ENCODE results near the gene ZNF215. TPM values are rescaled to one million over a fixed set of nuclear protein-coding genes. Genes with fewer than 3 reads are reported as not detected.
"Not testable (repeated sequence)": the region's sequence is repeated elsewhere in the genome, so short reads cannot be mapped to it uniquely, and the experiment has no call there.

Gene ZNF215
- 10.2 and 11.2 TPM in 2 replicates for total RNA-seq
- long read RNA-seq, transcript ZNF215-201 (7 exons, 3,448 nt): major isoform, 8 of 30 reads
- long read RNA-seq, partial matches to known transcripts: 5 of 30 reads
- long read RNA-seq, other reads (novel, unspliced or antisense): 14 of 30 reads

DNA sequence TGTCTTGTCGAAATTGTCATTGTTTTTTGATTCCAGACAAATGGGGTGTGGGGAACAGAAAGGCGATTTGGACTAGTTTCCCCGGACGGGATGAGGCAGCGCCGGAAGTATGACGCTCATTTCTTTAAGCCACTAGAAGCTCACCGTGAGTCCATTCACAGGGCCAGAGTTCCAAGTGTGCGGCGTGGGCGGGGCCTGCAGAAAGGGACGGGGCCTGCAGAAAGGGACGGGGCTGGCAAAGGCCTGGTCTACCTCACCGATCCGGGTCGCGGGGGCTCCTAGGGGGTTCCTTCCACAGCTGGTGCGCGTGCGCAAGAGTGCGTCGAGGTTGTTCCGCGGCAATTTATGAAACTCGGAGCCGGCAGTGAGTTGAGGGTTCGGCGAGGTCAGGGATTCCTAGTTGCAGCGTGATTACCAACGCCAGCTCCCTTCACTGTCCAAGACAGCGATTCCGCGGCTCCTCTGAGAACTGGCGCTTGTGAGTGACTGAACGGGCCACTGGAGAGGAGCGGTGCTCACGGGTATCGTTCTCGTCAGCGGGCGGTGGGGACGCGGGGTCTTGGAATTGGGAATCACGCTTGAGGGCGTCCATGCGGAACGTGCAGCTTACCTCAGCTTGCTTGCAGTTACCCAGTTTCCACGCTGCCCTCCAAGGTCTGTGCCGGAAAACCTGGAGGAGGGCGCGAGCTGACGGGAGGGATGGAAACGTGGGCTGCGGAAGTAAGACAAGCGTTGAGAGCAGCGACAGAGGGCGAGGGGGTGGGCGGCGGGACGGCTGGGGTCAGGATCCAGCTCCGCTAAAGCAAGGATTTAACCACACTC, at the start of gene ZNF215:
Gene ZNF215 (plus strand): TSS at position 219 of the 822 bp plus-strand sequence. CDS start 5,847 bp downstream, outside the sequence.
- H3K4me3 Mint-ChIP-seq: peak within 1 kb of the TSS; percentile 98
- peak within 1 kb of the TSS; percentile 94 for H3K27ac Mint-ChIP-seq (ENCODE audit: unreplicated experiment)
- TF ChIP-seq, protein P1, sequence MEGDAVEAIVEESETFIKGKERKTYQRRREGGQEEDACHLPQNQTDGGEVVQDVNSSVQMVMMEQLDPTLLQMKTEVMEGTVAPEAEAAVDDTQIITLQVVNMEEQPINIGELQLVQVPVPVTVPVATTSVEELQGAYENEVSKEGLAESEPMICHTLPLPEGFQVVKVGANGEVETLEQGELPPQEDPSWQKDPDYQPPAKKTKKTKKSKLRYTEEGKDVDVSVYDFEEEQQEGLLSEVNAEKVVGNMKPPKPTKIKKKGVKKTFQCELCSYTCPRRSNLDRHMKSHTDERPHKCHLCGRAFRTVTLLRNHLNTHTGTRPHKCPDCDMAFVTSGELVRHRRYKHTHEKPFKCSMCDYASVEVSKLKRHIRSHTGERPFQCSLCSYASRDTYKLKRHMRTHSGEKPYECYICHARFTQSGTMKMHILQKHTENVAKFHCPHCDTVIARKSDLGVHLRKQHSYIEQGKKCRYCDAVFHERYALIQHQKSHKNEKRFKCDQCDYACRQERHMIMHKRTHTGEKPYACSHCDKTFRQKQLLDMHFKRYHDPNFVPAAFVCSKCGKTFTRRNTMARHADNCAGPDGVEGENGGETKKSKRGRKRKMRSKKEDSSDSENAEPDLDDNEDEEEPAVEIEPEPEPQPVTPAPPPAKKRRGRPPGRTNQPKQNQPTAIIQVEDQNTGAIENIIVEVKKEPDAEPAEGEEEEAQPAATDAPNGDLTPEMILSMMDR (conservative IDR thresholded peaks at IDR 0.05): no peak
- H3K4me1 Mint-ChIP-seq: peaks cover 32% of the 10 kb centered on the region
- H3K27me3 Mint-ChIP-seq (ENCODE audit: low read depth): no peaks in the 10 kb centered on the region
- peak; percentile 69 for DNase-seq (ENCODE audit: low read depth, low spot score)
- no peaks in the 10 kb centered on the region for H3K36me3 Mint-ChIP-seq (ENCODE audit: low read depth)
- H3K9me3 Mint-ChIP-seq: no peaks in the 10 kb centered on the region

GRCh38 chr11:6876914-6877313, 49.3 kb upstream of the ZNF215 start:
- Mint-ChIP-seq H3K4me3 (no peak overlapping the region), H3K27me3 (ENCODE audit: low read depth) (no peaks in the 10 kb centered on the region), H3K27ac (ENCODE audit: unreplicated experiment) (no peak overlapping the region), H3K4me1 (no peaks in the 10 kb centered on the region), H3K9me3 (peaks cover 3% of the 10 kb centered on the region), H3K36me3 (ENCODE audit: low read depth) (no peaks in the 10 kb centered on the region)
- TF ChIP-seq, protein P1 (conservative IDR thresholded peaks at IDR 0.05): no peak
- no peak for DNase-seq (ENCODE audit: low read depth, low spot score)

DNA sequence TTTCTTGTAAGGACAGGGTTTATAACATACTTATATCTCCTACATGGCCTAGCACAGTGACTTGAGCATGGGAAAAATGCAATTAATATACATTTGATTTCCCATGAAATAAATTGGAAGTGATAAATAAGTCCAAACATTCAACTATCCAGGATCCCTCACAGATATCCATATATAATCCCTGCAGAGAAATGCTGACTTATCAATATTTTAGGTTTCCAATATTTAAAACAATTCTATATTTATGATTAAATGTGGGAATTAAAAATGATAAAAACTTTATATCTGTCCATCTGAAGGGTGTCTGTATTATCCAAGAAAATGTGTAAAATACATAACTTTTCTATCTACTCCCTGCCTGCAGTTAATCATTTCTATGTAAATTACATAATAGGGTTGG, 43.5 kb upstream of the ZNF215 start:
- H3K27ac Mint-ChIP-seq (ENCODE audit: unreplicated experiment): no peak overlapping the region
- TF ChIP-seq, protein P1 (conservative IDR thresholded peaks at IDR 0.05): no peak
- H3K9me3 Mint-ChIP-seq: no peaks in the 10 kb centered on the region
- no peaks in the 10 kb centered on the region for H3K36me3 Mint-ChIP-seq (ENCODE audit: low read depth)
- H3K4me3 Mint-ChIP-seq: no peak overlapping the region
- H3K27me3 Mint-ChIP-seq (ENCODE audit: low read depth): no peaks in the 10 kb centered on the region
- DNase-seq (ENCODE audit: low read depth, low spot score): no peak
- H3K4me1 Mint-ChIP-seq: no peaks in the 10 kb centered on the region

DNA sequence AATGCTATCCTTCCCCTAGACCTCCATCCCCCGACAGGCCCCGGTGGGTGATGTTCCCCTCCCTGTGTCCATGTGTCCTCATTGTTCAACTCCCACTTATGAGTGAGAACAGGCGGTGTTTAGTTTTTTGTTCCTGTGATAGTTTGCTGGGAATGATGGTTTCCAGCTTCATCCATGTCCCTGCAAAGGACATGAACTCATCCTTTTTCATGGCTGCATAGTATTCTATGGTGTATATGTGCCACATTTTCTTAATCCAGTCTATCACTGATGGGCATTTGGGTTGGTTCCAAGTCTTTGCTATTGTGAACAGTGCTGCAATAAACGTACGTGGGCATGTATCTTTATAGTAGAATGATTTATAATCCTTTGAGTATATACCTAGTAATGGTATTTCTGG, 38.5 kb upstream of the ZNF215 start:
- not testable (repeated sequence) for H3K9me3 Mint-ChIP-seq; H3K27ac Mint-ChIP-seq (ENCODE audit: unreplicated experiment); H3K36me3 Mint-ChIP-seq (ENCODE audit: low read depth)

DNA sequence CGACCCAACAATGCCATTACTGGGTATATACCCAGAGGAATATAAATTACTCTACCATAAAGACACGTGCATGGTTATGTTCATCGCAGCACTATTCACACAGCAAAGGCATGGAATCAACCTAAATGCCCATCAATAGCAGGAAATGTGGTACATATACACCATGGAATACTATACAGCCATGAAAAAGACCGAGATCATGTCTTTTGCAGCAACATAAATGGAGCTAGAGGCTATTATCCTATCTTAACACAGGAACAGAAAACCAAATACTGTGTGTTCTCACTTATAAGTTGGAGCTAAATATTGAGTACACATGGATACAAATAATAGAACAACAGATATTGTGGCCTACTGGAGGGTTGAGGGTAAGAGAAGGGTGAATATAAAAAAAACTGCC, 37.4 kb upstream of the ZNF215 start:
- TF ChIP-seq, protein P1 (conservative IDR thresholded peaks at IDR 0.05): no peak
- no peak overlapping the region for H3K4me3 Mint-ChIP-seq
- H3K27ac Mint-ChIP-seq (ENCODE audit: unreplicated experiment): no peak overlapping the region
- no peaks in the 10 kb centered on the region for H3K4me1 Mint-ChIP-seq
- DNase-seq (ENCODE audit: low read depth, low spot score): no peak
- no peaks in the 10 kb centered on the region for H3K36me3 Mint-ChIP-seq (ENCODE audit: low read depth)
- H3K9me3 Mint-ChIP-seq: no peaks in the 10 kb centered on the region
- H3K27me3 Mint-ChIP-seq (ENCODE audit: low read depth): no peaks in the 10 kb centered on the region

More for the DNA sequence above, 38.5 kb upstream of the ZNF215 start:
- H3K4me1 Mint-ChIP-seq; H3K27me3 Mint-ChIP-seq (ENCODE audit: low read depth); DNase-seq (ENCODE audit: low read depth, low spot score); H3K4me3 Mint-ChIP-seq: not testable (repeated sequence)

DNA sequence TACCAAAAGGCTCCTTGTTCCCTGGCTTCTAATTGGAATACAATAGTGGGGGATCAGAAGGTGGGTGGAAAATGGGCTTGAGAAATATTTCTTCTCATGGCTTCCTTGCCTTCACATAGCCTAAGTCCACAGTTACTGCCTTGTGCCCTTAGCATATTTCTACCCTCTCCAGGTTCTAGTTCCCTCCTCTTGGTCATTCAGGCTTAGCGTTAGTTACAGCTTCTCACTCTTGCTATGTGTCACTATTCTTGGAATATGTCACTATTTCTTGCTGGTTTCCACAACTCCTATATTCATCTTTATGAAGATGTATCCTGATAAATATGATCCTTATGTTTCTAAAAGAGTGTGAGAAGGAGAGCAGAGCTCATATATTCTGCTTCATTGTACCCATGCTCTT, 36.4 kb upstream of the ZNF215 start:
- H3K9me3 Mint-ChIP-seq: no peaks in the 10 kb centered on the region
- no peak for DNase-seq (ENCODE audit: low read depth, low spot score)
- H3K4me3 Mint-ChIP-seq: no peak overlapping the region
- no peaks in the 10 kb centered on the region for H3K27me3 Mint-ChIP-seq (ENCODE audit: low read depth)
- H3K36me3 Mint-ChIP-seq (ENCODE audit: low read depth): no peaks in the 10 kb centered on the region
- no peak overlapping the region for H3K27ac Mint-ChIP-seq (ENCODE audit: unreplicated experiment)
- TF ChIP-seq, protein P1 (conservative IDR thresholded peaks at IDR 0.05): no peak
- H3K4me1 Mint-ChIP-seq: no peaks in the 10 kb centered on the region

Measured in neural crest cell (in vitro differentiated cells).